Tibial nerve (tissue), 3 donors: Measurements from ENCODE around the gene SLC39A11.

ENCODE experiments used
- CTCF ChIP-seq, 5 experiments: fragments of 200-600 bp in 3 of 5; fragments of 450-650 bp in 2 of 5; sonication (generic) in 3 of 5; IDR thresholded peaks; one replicate each; pipeline ENCODE4 v1.5.1; 2016 to 2019; ENCODE audit warnings: antibody characterized with exemption in 5 of 5, mild to moderate bottlenecking in 3 of 5, moderate library complexity in 2 of 5
- POLR2A ChIP-seq, 2 donors: fragments of 450-650 bp; IDR thresholded peaks; one replicate each; pipeline ENCODE4 v1.6.1; 2017; ENCODE audit warnings: antibody characterized with exemption in 2 of 2, mild to moderate bottlenecking in 2 of 2, moderate library complexity in 2 of 2

GRCh38 chr17:73029991-73030390 lies 62.5 kb downstream of the SLC39A11 start:
- TF ChIP-seq POLR2A (IDR thresholded peaks at IDR 0.05) = no peak
- no peak for TF ChIP-seq CTCF (IDR thresholded peaks at IDR 0.05)
